CD4-positive, alpha-beta T cell treated with Interleukin-15 for 1 hour (primary cell): ENCODE measurements around the gene SLC38A5.
A peak's percentile ranks its signal among the peaks of the same experiment; 100 is the strongest.
"Not testable (repeated sequence)": the region's sequence is repeated elsewhere in the genome, so short reads cannot be mapped to it uniquely, and the experiment has no call there.

Experiments
- DNase-seq: peaks from one replicate; pipeline ENCODE4 v3.0.0-alpha.2; 2020

The SLC38A5 gene

GRCh38 chrX:48470110-48470832, at the start of gene SLC38A5:
TSS of gene SLC38A5 (minus strand) at chrX:48470260. CDS start at chrX:48467924, 2,336 bp downstream.
- no peak for DNase-seq

DNA sequence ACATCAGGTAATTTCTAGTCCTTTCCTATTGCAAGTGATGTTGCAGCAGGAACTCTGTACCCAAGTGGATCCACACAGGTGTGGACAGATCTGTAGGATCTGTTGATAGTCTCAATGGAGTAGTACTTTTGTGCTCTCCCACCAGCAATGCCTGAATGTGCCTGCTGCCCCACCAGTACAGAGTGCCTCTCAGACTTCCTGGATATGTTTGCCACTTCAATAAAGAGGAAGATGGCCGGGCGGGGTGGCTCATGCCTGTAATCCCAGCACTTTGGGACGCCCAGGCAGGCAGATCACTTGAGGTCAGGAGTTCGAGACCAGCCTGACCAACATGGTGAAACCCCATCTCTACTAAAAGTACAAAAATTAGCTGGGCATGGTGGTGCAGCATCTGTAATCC, 49.4 kb upstream of the SLC38A5 start:
- DNase-seq, result not testable (repeated sequence)

DNA sequence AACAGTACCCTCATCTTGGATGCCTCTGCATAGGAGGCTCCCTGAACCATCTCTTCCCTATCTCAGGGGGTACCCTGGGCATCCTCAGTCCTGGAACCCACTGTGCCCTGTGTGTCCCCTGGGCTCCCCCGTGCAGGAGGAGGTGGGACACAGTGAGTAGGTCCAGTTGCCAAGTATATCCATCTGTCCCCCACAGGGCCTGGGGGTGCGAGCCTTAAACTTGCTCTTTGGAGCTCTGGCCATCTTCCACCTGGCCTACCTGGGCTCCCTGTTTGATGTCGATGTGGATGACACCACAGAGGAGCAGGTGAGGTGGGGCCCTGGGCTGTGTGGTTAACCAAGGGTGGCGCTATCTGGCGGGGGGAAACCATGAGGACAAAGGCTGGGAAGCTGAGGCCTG, 46.9 kb upstream of the SLC38A5 start:
- DNase-seq, result no peak

GRCh38 chrX:48516285-48516684, 46.2 kb upstream of the SLC38A5 start:
- no peak for DNase-seq

- DNase-seq, result no peak
Observed at GRCh38 chrX:48515842-48516241, 45.8 kb upstream of the SLC38A5 start.

- DNase-seq, result no peak
Observed at GRCh38 chrX:48514868-48515460, 44.9 kb upstream of the SLC38A5 start.

- DNase-seq, result no peak
Observed at GRCh38 chrX:48514126-48514806, 44.2 kb upstream of the SLC38A5 start.

GRCh38 chrX:48513670-48514069, 43.6 kb upstream of the SLC38A5 start:
- DNase-seq, result no peak

GRCh38 chrX:48512371-48512935, 42.4 kb upstream of the SLC38A5 start:
- no peak for DNase-seq

DNA sequence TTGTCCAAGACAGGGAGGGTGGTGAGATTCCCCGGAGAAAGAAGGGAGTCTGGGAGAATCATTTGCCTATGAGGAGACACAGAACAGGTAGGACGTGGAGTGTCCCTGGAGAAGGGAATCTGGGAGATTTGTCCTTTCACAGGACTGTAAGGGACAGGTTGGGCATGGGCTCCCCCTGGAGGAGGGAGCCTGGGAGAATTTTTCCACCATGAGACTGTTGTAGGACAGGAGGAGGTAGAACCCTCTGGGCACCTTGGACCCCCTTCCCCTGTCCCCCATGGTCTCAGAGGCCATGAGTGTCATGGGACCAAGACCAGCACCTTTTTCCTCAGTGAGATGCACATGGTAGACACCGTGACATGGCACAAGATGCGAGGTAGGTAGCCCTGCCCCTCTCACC, 41.5 kb upstream of the SLC38A5 start:
- no peak for DNase-seq

DNA sequence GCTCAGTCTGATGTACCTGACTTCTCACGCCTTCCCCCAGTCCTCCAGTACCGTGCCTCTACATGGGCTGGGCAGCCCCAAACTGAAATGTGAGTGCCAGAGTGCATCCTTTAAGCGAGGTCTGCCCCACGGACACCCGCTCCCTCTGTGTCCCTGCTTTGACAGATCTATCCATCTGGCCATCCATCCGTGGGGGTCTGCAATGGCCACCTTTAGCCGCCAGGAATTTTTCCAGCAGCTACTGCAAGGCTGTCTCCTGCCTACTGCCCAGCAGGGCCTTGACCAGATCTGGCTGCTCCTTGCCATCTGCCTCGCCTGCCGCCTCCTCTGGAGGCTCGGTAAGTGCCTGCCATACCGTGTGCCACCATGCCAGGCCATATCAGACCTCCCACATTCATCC, 39.6 kb upstream of the SLC38A5 start:
- no peak for DNase-seq

- no peak for DNase-seq
Observed at GRCh38 chrX:48509245-48509590, 39.2 kb upstream of the SLC38A5 start.

- DNase-seq, result peak; percentile 83
Observed at GRCh38 chrX:48508400-48509244, 38.6 kb upstream of the SLC38A5 start, which contains the start of gene PORCN. TSS of gene PORCN (plus strand) at chrX:48508992. CDS start at chrX:48509821, 829 bp downstream.

GRCh38 chrX:48507246-48507645, 37.2 kb upstream of the SLC38A5 start:
- DNase-seq, result no peak

- DNase-seq, result no peak
Observed at GRCh38 chrX:48505481-48505880, 35.4 kb upstream of the SLC38A5 start.

- DNase-seq, result no peak
Observed at GRCh38 chrX:48504261-48504660, 34.2 kb upstream of the SLC38A5 start.

DNA sequence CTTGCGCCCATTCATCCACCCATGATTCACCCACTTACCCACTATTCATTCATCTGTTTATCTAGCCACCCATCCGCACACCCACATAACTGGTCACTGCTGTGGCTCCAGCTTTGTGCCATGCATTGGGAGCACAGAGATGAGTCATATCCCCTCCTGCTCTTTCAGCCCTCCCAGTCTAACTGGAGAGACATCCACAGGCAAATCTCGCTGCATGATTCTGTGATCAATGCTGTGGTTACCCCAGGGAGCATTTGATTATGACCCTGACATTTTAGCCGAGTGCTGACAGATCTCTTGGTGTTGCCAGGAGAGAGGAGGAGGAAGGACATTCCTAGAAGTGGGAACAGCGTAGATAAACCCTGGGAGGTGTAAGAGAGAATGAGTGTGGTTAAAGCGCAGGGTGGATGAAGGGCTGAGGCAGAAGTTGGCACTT, 28.3 kb upstream of the SLC38A5 start:
- DNase-seq, result no peak

DNA sequence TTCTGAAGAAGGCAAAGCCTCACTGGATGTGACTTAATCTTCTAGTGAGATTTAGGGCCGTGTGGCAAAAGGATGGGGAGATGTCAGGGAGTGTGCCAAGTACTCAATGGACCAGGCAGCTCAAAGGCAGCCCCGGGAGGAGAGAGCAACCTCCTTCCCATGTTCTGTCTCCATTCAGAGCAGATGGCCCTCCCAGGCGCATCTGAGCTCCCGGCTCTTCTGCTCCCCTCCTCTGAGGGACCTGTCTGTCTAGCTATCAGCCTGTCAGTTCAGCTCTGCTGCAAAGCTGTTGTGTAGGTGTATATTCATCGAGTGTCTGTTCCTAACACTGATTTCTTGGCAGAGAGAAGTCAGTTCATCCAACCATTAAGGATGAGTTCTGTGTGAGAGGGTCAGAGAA, 27.8 kb upstream of the SLC38A5 start:
- DNase-seq, result no peak

- DNase-seq, result no peak
Observed at GRCh38 chrX:48496660-48497059, 26.6 kb upstream of the SLC38A5 start.

- DNase-seq, result no peak
Observed at GRCh38 chrX:48493890-48494364, 23.9 kb upstream of the SLC38A5 start.

DNA sequence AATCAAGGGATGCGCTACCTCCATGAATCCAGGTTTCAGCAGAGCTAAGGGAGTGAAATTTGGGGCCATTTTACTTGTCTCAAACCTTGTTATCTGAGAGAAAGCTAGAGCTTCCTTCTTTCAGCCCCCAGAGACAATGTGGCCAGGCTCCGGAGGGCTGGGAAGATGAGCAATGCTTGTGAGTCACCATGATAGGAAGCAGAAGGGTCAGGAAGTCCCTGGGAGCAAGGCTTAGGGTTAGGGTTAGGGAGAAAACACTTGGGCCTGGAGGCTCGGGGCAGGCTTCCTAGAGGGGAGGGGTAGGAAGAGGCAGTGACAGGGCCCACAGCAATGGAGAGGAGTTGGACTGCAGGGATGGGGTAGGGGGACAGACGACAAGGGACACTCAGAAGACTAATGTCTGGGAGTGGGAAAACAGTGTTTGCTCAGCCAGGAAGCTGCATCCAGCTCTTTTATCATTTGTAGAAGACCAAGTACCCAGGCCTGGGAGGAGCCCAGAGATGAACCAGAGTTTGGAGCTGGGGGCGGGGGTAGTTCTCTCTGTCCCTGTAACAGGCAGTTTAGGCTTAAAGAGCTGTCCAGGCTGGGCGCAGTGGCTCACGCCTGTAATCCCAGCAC, 22.3 kb upstream of the SLC38A5 start:
- no peak for DNase-seq

GRCh38 chrX:48491809-48492208, 21.7 kb upstream of the SLC38A5 start:
- no peak for DNase-seq
